ENCODE results near the gene SAPCD2. TPM values are rescaled to one million over a fixed set of nuclear protein-coding genes. Genes with fewer than 3 reads are reported as not detected.
A peak's percentile ranks its signal among the peaks of the same experiment; 100 is the strongest.

SAPCD2 gene
- total RNA-seq, 1 donor from 2014 or later = 2.7 TPM

DNA sequence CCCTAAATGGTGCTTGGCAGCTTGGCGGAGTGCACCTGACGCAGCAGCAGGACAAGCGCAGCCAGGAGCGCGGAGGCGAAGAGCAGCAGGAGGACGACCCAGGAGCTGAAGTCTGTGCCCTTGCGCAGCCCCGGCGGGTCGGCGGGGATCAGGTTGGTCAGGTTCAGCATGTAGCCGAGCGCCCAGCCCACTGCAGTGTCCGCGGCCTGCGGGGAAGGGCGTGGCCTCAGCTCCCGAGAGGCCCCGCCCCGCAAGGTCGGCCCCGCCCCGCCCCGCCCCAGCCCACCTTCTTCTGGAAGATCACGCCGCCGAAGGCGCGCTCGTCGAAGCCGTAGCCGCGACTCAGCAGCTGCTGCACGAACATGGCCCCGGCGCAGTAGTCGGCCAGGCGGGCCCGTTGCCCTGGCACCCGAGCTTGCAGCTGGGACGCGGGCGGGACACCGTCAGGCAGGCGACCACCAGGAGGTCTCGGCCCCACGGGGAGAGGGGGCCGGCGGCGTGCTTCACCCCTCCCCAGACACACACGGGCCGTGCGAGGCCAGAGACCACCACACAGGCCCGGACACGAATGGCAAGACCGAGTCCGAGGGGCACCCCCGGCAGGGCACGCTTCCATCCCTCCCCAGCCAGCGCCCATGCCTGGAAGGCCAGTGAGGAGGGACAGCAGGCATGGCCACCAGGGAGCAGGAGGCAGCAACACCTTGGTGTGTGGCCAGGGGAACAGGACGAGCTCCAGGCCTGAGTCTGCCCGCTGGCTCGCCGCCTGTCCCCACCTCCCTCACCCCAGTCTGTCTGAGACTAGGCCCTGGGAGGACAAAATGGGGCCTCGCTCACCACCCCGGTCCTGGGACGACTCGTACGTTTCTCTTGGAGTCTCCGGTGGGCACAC, 21.5 kb downstream of the SAPCD2 start:
- H3K27me3 ChIP-seq = no peaks in the 10 kb centered on the region
- peaks cover 43% of the 10 kb centered on the region for H3K4me1 ChIP-seq
- no peak overlapping the region for H3K4me3 ChIP-seq
- intact Hi-C loops (cut with DNase I) = no loop called here
- no peak overlapping the region for H3K27ac ChIP-seq
- no peak for DNase-seq (ENCODE audit: extremely low spot score in 2 of 2)
- TF ChIP-seq, protein P1, sequence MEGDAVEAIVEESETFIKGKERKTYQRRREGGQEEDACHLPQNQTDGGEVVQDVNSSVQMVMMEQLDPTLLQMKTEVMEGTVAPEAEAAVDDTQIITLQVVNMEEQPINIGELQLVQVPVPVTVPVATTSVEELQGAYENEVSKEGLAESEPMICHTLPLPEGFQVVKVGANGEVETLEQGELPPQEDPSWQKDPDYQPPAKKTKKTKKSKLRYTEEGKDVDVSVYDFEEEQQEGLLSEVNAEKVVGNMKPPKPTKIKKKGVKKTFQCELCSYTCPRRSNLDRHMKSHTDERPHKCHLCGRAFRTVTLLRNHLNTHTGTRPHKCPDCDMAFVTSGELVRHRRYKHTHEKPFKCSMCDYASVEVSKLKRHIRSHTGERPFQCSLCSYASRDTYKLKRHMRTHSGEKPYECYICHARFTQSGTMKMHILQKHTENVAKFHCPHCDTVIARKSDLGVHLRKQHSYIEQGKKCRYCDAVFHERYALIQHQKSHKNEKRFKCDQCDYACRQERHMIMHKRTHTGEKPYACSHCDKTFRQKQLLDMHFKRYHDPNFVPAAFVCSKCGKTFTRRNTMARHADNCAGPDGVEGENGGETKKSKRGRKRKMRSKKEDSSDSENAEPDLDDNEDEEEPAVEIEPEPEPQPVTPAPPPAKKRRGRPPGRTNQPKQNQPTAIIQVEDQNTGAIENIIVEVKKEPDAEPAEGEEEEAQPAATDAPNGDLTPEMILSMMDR (IDR thresholded peaks at IDR 0.05) = no peak
- TF ChIP-seq POLR2AphosphoS5 (IDR thresholded peaks at IDR 0.05; ENCODE audit: insufficient read depth in 1 of 2, low read depth in 1 of 2) (no peak), POLR2A (IDR thresholded peaks at IDR 0.05) (no peak)
- H3K9me3 ChIP-seq = no peaks in the 10 kb centered on the region
- H3K36me3 ChIP-seq = no peaks in the 10 kb centered on the region

DNA sequence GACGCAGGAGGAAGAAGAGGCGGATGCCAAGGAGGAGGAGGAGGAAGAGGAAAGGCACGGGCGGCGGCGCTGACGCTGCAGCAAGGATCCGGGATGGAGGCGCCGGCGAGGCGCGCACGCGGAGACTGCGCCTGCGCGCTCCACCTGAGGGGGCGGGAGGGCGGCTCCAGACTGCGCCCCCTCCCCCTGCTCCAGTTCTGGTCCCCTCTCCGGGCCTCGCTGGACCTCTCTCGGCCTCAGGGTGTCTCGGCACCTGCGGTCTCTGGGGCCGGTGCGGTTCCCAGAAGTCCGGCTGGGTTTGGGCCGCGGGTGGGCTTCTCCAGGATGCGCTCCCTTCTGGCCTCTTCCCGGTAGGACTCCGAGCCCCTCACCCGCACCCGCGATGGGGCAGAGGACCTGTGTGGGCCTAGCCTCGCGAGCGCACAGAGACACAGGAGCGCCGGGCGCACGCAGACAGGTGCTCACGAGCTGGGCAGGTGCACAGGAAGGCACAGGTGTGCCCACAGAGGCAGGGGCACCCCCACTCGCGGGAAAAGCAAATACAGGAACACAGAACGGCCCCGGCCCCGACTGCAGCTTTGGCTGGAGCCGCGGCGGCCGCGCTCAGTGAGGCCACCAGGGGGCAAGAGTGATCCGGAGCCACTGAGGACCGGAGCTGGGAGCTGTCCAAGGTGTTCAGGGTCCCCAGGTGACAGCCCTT, 24.1 kb downstream of the SAPCD2 start, which contains the start of gene NPDC1:
Gene NPDC1, minus strand, starts transcription at position 90 of the 700 bp plus-strand sequence. CDS start 188 bp downstream, outside the sequence.
- no peaks in the 10 kb centered on the region for H3K27me3 ChIP-seq
- peak within 1 kb of the TSS; percentile 48 to 63 for H3K4me3 ChIP-seq
- peak within 1 kb of the TSS; percentile 6 for H3K27ac ChIP-seq
- H3K36me3 ChIP-seq = no peaks in the 10 kb centered on the region
- TF ChIP-seq, protein P1 (IDR thresholded peaks at IDR 0.05) = peak; percentile 55 to 83 (median 67)
- no peak for TF ChIP-seq POLR2AphosphoS5 (IDR thresholded peaks at IDR 0.05; ENCODE audit: insufficient read depth in 1 of 2, low read depth in 1 of 2)
- DNase-seq (ENCODE audit: extremely low spot score in 2 of 2) = no peak
- intact Hi-C loops (cut with DNase I) = no loop called here
- H3K9me3 ChIP-seq = no peaks in the 10 kb centered on the region
- H3K4me1 ChIP-seq = peaks cover 36% of the 10 kb centered on the region

DNA sequence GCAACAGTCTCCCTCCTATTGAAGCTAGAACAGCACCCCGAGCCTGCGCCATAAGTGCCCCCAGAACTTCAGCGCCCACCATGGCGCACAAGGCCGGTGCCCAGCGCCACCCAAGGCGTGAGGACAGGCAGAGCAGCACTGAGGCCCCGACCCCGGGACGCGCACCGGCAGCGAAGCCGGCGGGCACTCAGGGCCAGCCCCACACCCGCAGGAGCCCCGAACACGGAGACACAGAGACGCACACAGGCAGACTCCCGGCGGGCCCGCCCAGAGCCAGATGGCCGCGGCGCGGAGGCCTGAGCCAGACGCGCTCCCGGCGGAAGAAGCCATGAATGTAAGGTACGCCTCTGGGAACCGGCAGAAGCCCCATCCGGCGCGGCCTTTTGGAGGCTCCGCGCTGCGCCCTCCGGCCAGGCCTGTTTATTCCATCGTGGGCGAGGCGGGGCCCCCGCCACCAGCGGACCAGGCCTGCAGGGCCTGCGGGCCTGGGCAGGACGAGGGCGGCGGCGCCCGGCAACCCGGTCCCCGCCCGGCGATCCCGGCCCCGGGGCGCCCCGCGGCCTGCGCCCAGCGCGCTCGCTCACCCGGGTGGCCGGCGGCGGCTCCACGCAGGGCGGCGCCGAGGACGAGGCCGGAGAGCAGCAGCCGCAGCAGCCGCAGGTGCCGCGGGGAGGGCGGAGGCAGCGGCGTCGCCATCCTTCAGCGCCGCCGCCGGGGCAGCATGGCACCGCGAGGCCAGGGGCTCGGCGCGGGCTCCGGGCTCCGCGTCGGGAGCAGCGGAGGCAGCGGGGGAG, 24.9 kb downstream of the SAPCD2 start:
- no peaks in the 10 kb centered on the region for H3K27me3 ChIP-seq
- H3K4me1 ChIP-seq = peaks cover 36% of the 10 kb centered on the region
- peak overlapping the region; percentile 48 to 63 for H3K4me3 ChIP-seq
- DNase-seq (ENCODE audit: extremely low spot score in 2 of 2) = no peak
- intact Hi-C loops (cut with DNase I) = no loop called here
- no peaks in the 10 kb centered on the region for H3K9me3 ChIP-seq
- peak overlapping the region; percentile 6 for H3K27ac ChIP-seq
- no peak for TF ChIP-seq POLR2A (IDR thresholded peaks at IDR 0.05)
- TF ChIP-seq POLR2AphosphoS5 (IDR thresholded peaks at IDR 0.05; ENCODE audit: insufficient read depth in 1 of 2, low read depth in 1 of 2) = no peak
- TF ChIP-seq, protein P1 (IDR thresholded peaks at IDR 0.05) = no peak
- H3K36me3 ChIP-seq = no peaks in the 10 kb centered on the region

DNA sequence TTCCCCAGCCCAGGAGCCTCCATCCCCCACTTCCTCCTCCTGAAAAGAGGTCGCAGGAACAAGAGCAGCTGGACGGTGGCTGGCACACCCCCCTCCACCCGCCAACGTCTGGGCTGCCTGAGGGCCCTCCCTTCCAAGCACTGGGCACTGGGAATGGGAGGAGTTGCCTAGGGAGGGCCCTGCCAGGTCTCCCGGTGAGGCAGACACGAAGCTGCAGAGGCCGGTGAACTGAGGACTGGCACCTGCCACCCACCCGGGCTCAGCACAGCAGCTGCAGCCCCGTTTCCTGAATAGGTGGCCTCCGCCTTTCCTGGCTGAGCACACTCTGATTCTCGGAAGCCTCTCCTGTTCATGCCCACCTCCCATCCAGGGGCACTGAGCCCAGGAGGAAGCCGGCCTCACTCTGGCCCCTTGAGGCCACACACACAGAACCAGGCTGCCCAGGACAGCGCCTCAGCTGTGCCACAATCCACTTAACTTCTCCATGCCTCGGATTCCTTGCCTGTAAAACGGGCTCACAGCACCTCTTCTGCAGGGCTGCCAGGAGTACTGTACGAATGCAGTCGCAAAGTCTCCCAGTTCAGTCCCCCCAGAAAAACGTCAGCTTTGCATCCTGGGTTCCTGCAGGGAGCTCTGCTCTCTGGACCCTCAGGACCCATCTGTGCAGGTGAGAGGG, 25.7 kb downstream of the SAPCD2 start:
- DNase-seq (ENCODE audit: extremely low spot score in 2 of 2) = no peak
- Histone ChIP-seq H3K36me3 (peaks cover 0 to 3% of the 10 kb centered on the region in 2 donors), H3K27me3 (no peaks in the 10 kb centered on the region), H3K4me3 (peak overlapping the region; percentile 48 to 63), H3K9me3 (no peaks in the 10 kb centered on the region), H3K27ac (no peak overlapping the region), H3K4me1 (peaks cover 36% of the 10 kb centered on the region)
- intact Hi-C loops (cut with DNase I) = no loop called here
- TF ChIP-seq, protein P1 (IDR thresholded peaks at IDR 0.05) = no peak
- TF ChIP-seq POLR2AphosphoS5 (IDR thresholded peaks at IDR 0.05; ENCODE audit: insufficient read depth in 1 of 2, low read depth in 1 of 2) (no peak), POLR2A (IDR thresholded peaks at IDR 0.05) (no peak)
